GM20431 (cell line): ENCODE data around the gene KSR2.
"Not testable (repeated sequence)": the region's sequence is repeated elsewhere in the genome, so short reads cannot be mapped to it uniquely, and the experiment has no call there.

ENCODE experiments used
- in situ Hi-C: fragments of 300-500 bp; cut with MseI, MboI; formaldehyde crosslinking; loops from one replicate; pipeline ENCODE4 v1.15.0; 2020; ENCODE audit warnings: low sequenced_read_pairs; ENCODE audit not compliant: unreplicated experiment

KSR2 gene

GRCh38 chr12:117835156-117835555 is 133.6 kb downstream of the KSR2 start:
- in situ Hi-C loops: loop anchor here (25.0 kb wide), 2 partner anchors 473 to 623 kb away; partner anchors contain the start of gene NOS1

GRCh38 chr12:117832459-117833457 is 136.0 kb downstream of the KSR2 start:
- in situ Hi-C loops: loop anchor here (25.0 kb wide), 2 partner anchors 470 to 620 kb away; partner anchors contain the start of gene NOS1

GRCh38 chr12:117830471-117830870 is 138.3 kb downstream of the KSR2 start:
- in situ Hi-C loops: loop anchor here (25.0 kb wide), 2 partner anchors 468 to 618 kb away; partner anchors contain the start of gene NOS1

- in situ Hi-C loops: loop anchor here (25.0 kb wide), 2 partner anchors 467 to 617 kb away; partner anchors contain the start of gene NOS1
Observed at GRCh38 chr12:117829108-117829507, 139.7 kb downstream of the KSR2 start.

GRCh38 chr12:117827660-117828059 is 141.1 kb downstream of the KSR2 start:
- in situ Hi-C loops: loop anchor here (25.0 kb wide), 2 partner anchors 465 to 615 kb away; partner anchors contain the start of gene NOS1

- in situ Hi-C loops: loop anchor here (25.0 kb wide), 2 partner anchors 464 to 614 kb away; partner anchors contain the start of gene NOS1
Observed at GRCh38 chr12:117825827-117826226, 143.0 kb downstream of the KSR2 start.

- in situ Hi-C loops: no loop called here
Observed at GRCh38 chr12:117821480-117822175, 147.2 kb downstream of the KSR2 start.

- in situ Hi-C loops: no loop called here
Observed at GRCh38 chr12:117820216-117820907, 148.4 kb downstream of the KSR2 start.

- in situ Hi-C loops: no loop called here
Observed at GRCh38 chr12:117819160-117819559, 149.6 kb downstream of the KSR2 start.

- in situ Hi-C loops: no loop called here
Observed at GRCh38 chr12:117818400-117818799, 150.4 kb downstream of the KSR2 start.

GRCh38 chr12:117809509-117809908 is 159.3 kb downstream of the KSR2 start:
- in situ Hi-C loops: no loop called here

- in situ Hi-C loops: no loop called here
Observed at GRCh38 chr12:117807946-117808345, 160.8 kb downstream of the KSR2 start.

- in situ Hi-C loops: no loop called here
Observed at GRCh38 chr12:117807355-117807754, 161.4 kb downstream of the KSR2 start.

- in situ Hi-C loops: no loop called here
Observed at GRCh38 chr12:117805865-117806264, 162.9 kb downstream of the KSR2 start.

GRCh38 chr12:117803001-117803400 is 165.8 kb downstream of the KSR2 start:
- in situ Hi-C loops: no loop called here

- in situ Hi-C loops: not testable (repeated sequence)
Observed at GRCh38 chr12:117800711-117801110, 168.1 kb downstream of the KSR2 start.

- in situ Hi-C loops: no loop called here
Observed at GRCh38 chr12:117797202-117797601, 171.6 kb downstream of the KSR2 start.

GRCh38 chr12:117792877-117793424 is 175.8 kb downstream of the KSR2 start:
- in situ Hi-C loops: no loop called here

- in situ Hi-C loops: no loop called here
Observed at GRCh38 chr12:117792471-117792870, 176.3 kb downstream of the KSR2 start.

- in situ Hi-C loops: no loop called here
Observed at GRCh38 chr12:117790948-117791347, 177.8 kb downstream of the KSR2 start.
